IPS-20b (cell line): ENCODE results near the gene MARCHF10.

ENCODE experiments used
- H3K27ac ChIP-seq: one replicate; pipeline ENCODE4 v1.5.1; 2013; ENCODE audit warnings: low read length
- H3K27me3 ChIP-seq: 2 replicates; pipeline ENCODE4 v1.6.1; 2013; ENCODE audit warnings: mild to moderate bottlenecking, low read length, inconsistent platforms; ENCODE audit not compliant: insufficient read depth
- H3K36me3 ChIP-seq: 2 replicates; pipeline ENCODE4 v1.6.1; 2013; ENCODE audit warnings: low read depth, mild to moderate bottlenecking, inconsistent platforms, low read length, moderate library complexity; ENCODE audit not compliant: insufficient read depth
- H3K4me1 ChIP-seq: 2 replicates; pipeline ENCODE4 v1.6.1; 2013; ENCODE audit warnings: mild to moderate bottlenecking, control low read depth, inconsistent platforms, low read length, moderate library complexity; ENCODE audit not compliant: insufficient read depth
- H3K4me3 ChIP-seq: 2 replicates; pipeline ENCODE4 v1.5.1; 2013; ENCODE audit warnings: mild to moderate bottlenecking, low read length, inconsistent platforms
- H3K9ac ChIP-seq: 2 replicates; pipeline ENCODE4 v1.6.1; 2013; ENCODE audit warnings: low read depth, mild to moderate bottlenecking, inconsistent platforms, low read length, moderate library complexity
- H3K9me3 ChIP-seq: 2 replicates; pipeline ENCODE4 v1.6.1; 2013; ENCODE audit warnings: mild to moderate bottlenecking, low read depth, low read length, inconsistent platforms; ENCODE audit not compliant: insufficient read depth

MARCHF10 gene

DNA sequence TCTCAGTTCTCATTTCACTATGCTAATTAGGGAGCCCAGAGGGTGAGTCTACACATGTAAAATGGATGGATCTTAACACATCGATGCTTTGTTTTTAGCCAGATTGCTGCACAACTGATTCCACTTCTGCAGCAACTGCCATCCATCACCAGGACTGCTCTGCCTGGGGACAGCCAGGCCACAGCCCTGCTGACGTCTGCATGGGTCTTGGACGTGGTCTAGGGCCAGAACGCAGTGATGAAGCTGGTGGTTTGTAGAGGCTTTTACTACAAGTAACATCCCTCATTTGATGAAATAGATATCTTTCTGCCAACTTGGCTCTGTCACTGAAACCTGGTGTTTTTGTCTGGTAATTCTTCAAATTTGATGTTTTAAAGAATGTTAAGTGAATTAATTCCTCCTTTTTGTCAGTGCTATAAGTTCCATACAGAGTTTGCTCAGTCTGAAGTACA, 50.6 kb downstream of the MARCHF10 start:
- no peaks in the 10 kb centered on the region for H3K27me3 ChIP-seq
- H3K9ac ChIP-seq, result no peak overlapping the region
- no peaks in the 10 kb centered on the region for H3K9me3 ChIP-seq
- H3K27ac ChIP-seq, result no peak overlapping the region
- H3K4me3 ChIP-seq, result no peak overlapping the region
- no peaks in the 10 kb centered on the region for H3K36me3 ChIP-seq
- H3K4me1 ChIP-seq, result peaks cover 17% of the 10 kb centered on the region; the same call in 1 of the 2 replicates

GRCh38 chr17:62756198-62756597, 51.9 kb downstream of the MARCHF10 start:
- no peaks in the 10 kb centered on the region for H3K9me3 ChIP-seq
- no peak overlapping the region for H3K4me3 ChIP-seq
- no peaks in the 10 kb centered on the region for H3K36me3 ChIP-seq
- H3K4me1 ChIP-seq, result peaks cover 10% of the 10 kb centered on the region; the same call in 1 of the 2 replicates
- no peak overlapping the region for H3K27ac ChIP-seq
- H3K27me3 ChIP-seq, result peaks cover 1% of the 10 kb centered on the region; the same call in 1 of the 2 replicates
- no peak overlapping the region for H3K9ac ChIP-seq

DNA sequence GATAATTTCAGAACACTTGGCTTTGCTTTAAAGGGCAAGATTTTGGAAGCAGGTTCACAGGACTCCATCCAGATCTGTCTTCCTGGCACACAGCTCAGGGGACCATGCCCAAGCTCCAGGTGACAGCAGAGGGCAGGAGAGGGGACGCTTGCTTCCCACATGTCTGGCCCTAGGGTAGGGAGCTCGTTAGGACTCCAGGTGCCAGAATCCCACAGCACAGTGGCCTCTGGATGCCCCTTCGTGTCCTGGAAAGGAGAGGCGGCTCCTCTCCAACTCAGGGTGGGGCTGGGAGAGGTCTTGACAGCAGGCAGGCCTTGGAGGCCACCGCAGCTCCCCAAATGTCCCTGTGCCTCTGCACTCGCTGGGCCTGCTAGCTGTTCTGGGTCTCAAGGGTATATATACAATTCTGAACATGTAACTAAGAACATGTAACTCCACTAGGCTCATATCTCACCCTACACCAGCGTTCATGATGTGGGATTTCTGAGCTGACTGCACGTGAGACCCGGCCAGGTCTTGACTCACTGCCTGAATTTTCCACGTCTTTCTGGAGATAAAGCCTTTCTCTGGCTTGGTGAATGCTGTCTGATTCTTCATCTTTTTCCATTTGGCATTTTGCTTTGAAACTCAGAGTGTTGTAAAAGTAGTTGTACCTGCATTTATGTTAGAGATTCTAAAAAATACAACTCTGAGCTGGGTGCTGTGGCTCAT, 52.8 kb downstream of the MARCHF10 start:
- Histone ChIP-seq H3K9me3 (no peaks in the 10 kb centered on the region), H3K27me3 (peaks cover 7% of the 10 kb centered on the region; the same call in 1 of the 2 replicates), H3K27ac (no peak overlapping the region), H3K9ac (no peak overlapping the region), H3K4me3 (no peak overlapping the region), H3K4me1 (peaks cover 13% of the 10 kb centered on the region), H3K36me3 (no peaks in the 10 kb centered on the region)

- H3K27ac ChIP-seq, result no peak overlapping the region
- H3K4me3 ChIP-seq, result no peak overlapping the region
- H3K27me3 ChIP-seq, result peaks cover 7% of the 10 kb centered on the region; the same call in 1 of the 2 replicates
- no peak overlapping the region for H3K9ac ChIP-seq
- H3K9me3 ChIP-seq, result no peaks in the 10 kb centered on the region
- H3K4me1 ChIP-seq, result peaks cover 9% of the 10 kb centered on the region
- H3K36me3 ChIP-seq, result no peaks in the 10 kb centered on the region
These were observed 53.5 kb downstream of the MARCHF10 start for GRCh38 chr17:62754631-62755030.

GRCh38 chr17:62753562-62753961, 54.6 kb downstream of the MARCHF10 start:
- H3K9me3 ChIP-seq, result no peaks in the 10 kb centered on the region
- H3K27ac ChIP-seq, result no peak overlapping the region
- peaks cover 7% of the 10 kb centered on the region; the same call in 1 of the 2 replicates for H3K27me3 ChIP-seq
- no peaks in the 10 kb centered on the region for H3K36me3 ChIP-seq
- H3K9ac ChIP-seq, result no peak overlapping the region
- peaks cover 9% of the 10 kb centered on the region for H3K4me1 ChIP-seq
- no peak overlapping the region for H3K4me3 ChIP-seq

DNA sequence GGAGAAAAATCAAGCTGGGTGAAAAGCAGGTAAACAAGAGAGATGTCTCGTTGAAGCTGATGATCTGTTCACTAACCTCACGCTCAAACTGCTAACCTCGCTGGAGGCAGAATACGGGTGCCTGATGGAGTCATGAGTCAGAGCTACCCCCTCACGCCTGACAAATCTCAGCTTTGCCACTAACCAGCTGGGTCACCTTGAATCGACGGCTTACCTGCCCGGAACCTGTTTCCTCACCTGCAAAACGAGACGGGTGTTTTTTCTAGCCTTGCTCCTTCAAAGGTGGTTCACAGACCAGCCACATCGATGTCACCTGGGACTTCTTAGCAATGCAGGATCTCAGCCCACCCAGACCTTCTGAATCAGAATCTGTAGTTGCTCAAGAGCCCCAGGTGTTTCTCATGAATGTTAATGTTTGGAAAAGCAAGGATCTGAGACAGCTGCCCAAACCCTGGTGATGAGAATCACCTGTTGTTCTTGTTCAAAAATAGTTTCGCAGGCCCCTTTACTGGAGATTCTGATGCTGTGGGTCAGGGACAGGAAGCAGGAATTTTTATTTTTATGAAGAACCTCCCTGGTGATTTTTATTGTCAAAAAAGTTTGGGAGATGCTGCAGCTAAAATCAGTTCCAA, 56.9 kb downstream of the MARCHF10 start:
- Histone ChIP-seq H3K4me1 (peaks cover 13% of the 10 kb centered on the region), H3K27ac (no peak overlapping the region), H3K27me3 (peaks cover 7% of the 10 kb centered on the region; the same call in 1 of the 2 replicates), H3K9ac (no peak overlapping the region), H3K36me3 (no peaks in the 10 kb centered on the region), H3K4me3 (no peak overlapping the region), H3K9me3 (no peaks in the 10 kb centered on the region)

- no peak overlapping the region for H3K9ac ChIP-seq
- peaks cover 7% of the 10 kb centered on the region; the same call in 1 of the 2 replicates for H3K27me3 ChIP-seq
These were observed 57.5 kb downstream of the MARCHF10 start for GRCh38 chr17:62750631-62751051.

GRCh38 chr17:62749926-62750325, 58.2 kb downstream of the MARCHF10 start:
- no peaks in the 10 kb centered on the region for H3K9me3 ChIP-seq
- peaks cover 7% of the 10 kb centered on the region; the same call in 1 of the 2 replicates for H3K27me3 ChIP-seq
- no peak overlapping the region for H3K27ac ChIP-seq
- H3K4me1 ChIP-seq, result peaks cover 13% of the 10 kb centered on the region
- no peak overlapping the region for H3K9ac ChIP-seq
- no peak overlapping the region for H3K4me3 ChIP-seq
- no peaks in the 10 kb centered on the region for H3K36me3 ChIP-seq

More at GRCh38 chr17:62750631-62751051, 57.5 kb downstream of the MARCHF10 start:
- Histone ChIP-seq H3K4me1 (peaks cover 13% of the 10 kb centered on the region), H3K9me3 (no peaks in the 10 kb centered on the region), H3K27ac (no peak overlapping the region), H3K4me3 (no peak overlapping the region), H3K36me3 (no peaks in the 10 kb centered on the region)

DNA sequence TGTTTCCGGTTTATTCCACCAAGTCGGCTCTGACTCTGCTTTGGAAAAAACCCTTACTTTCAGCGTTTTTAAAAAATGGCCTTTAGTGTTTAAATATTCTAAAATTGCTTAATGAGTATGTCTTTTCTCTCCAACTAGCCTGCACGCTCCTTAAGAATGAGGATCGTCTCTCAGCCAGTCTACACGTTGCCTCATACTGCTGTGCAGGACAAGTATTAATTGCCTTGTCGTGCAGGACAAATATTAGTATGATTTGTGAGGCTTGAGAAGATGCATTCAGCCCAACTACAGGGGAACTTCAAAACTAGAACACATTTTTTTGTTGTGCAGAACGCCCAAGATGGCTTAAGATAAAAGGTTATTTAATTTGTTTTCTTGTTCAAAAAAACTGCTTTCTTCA, 61.2 kb downstream of the MARCHF10 start:
- Histone ChIP-seq H3K36me3 (no peaks in the 10 kb centered on the region), H3K4me3 (no peak overlapping the region), H3K4me1 (peaks cover 13% of the 10 kb centered on the region), H3K9ac (no peak overlapping the region), H3K27me3 (0 out of 2 replicates have a peak, but pooled peaks cover 7% of the 10 kb centered on the region), H3K9me3 (no peaks in the 10 kb centered on the region), H3K27ac (no peak overlapping the region)

DNA sequence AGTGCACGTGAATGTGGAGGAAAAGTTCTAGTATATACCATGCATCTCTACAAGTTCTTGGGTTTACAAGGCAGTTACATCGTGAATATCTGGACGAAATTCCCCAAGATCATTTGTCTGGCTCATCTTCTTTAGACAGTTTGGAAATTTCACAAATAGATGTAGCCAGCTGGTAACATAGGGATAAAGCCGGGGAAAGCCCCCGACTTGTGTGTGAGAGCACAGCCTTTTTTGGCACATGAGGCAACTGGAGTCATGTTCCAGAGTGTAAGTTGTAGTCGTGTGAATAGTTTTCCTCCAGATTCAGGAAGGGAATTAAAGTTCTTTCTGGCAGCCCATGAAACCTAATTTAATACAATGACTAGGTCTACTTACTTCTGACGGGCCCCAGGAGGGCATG, 62.3 kb downstream of the MARCHF10 start:
- 0 out of 2 replicates have a peak, but pooled peaks cover 2% of the 10 kb centered on the region for H3K27me3 ChIP-seq
- H3K27ac ChIP-seq, result no peak overlapping the region
- H3K9me3 ChIP-seq, result no peaks in the 10 kb centered on the region

DNA sequence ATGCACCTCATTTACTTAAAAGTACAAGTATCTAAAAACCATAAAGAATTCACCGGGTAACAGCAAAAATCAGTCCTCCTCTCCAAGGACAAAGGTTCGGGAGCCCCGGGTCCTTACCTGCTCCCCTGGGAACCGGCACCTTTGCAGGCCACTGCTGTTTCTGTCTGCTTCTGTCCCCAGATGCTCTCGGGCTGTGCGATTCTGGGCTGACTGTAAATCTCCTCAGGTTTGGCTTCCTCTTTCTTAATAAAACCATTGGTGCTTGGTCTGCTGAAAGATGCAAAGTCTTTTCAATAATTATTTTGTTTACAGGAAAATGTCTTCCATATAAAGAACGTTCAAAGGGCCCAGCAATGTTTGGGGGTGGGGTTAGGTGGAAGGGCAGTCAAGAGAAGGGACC, 63.9 kb downstream of the MARCHF10 start:
- no peak overlapping the region for H3K4me3 ChIP-seq
- peaks cover 10% of the 10 kb centered on the region; the same call in 1 of the 2 replicates for H3K4me1 ChIP-seq
- no peak overlapping the region for H3K9ac ChIP-seq
- no peak overlapping the region for H3K27ac ChIP-seq
- no peaks in the 10 kb centered on the region for H3K9me3 ChIP-seq
- no peaks in the 10 kb centered on the region for H3K36me3 ChIP-seq
- no peaks in the 10 kb centered on the region for H3K27me3 ChIP-seq

More for the DNA sequence above, 62.3 kb downstream of the MARCHF10 start:
- H3K4me1 ChIP-seq, result peaks cover 9% of the 10 kb centered on the region
- H3K4me3 ChIP-seq, result no peak overlapping the region
- no peak overlapping the region for H3K9ac ChIP-seq
- H3K36me3 ChIP-seq, result no peaks in the 10 kb centered on the region

DNA sequence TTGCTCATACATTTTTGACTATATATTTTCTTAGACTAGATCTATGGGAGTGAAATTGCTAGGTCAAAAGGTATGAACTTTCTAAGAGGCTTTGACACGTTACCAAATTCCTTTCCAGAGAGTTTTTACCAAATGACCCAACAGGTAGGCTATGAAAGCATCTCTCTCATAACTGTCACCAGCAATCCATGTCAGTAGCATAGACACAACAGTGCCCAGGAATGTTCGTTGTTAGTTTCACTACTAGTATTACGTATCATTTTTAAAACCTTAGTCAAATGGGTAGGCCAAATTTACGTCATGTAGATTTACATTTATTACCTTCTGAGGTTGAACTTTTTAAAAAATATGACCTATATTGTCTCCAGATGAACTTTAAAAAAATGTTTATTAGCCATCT, 66.8 kb downstream of the MARCHF10 start:
- Histone ChIP-seq H3K36me3 (no peaks in the 10 kb centered on the region), H3K27ac (no peak overlapping the region), H3K4me3 (no peak overlapping the region), H3K27me3 (no peaks in the 10 kb centered on the region), H3K4me1 (peaks cover 6% of the 10 kb centered on the region; the same call in 1 of the 2 replicates), H3K9ac (no peak overlapping the region), H3K9me3 (no peaks in the 10 kb centered on the region)
